OCI-LY7 (cell line): Measurements from ENCODE around the gene BRD2.

Experiments used
- CTCF ChIP-seq: fragments of 200-600 bp; sonication (generic); conservative IDR thresholded peaks from 2 replicates; pipeline ENCODE4 v1.5.1; 2014; ENCODE audit warnings: mild to moderate bottlenecking, antibody characterized with exemption, low read length, moderate library complexity, mixed read lengths
- EZH2phosphoT487 ChIP-seq: fragments of 200-600 bp; sonication (generic); IDR thresholded peaks from 2 replicates; pipeline ENCODE4 v1.6.1; 2018; ENCODE audit warnings: low read depth, borderline replicate concordance, mild to moderate bottlenecking, mixed run types, antibody characterized with exemption, low read length, moderate library complexity, mixed read lengths

DNA sequence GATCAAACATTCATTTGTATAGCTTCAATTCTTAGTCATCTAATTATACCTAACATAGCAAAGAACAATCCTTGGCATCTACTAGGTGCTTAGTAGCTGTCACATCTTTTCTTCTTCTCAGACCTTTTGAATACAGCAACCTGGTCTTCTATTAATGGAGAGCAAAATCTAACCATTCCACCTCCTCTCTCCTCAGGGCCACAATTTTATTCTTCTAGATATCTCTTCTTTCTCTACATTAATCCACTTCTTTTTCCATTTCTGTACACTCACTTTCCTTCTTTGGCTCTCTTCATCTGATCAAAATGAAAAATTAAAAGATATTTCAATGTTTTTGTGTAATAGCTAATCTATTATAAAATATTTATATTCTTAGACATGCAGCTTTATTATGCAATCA lies 50.0 kb downstream of the BRD2 start:
- no peak for TF ChIP-seq CTCF
- no peak for TF ChIP-seq EZH2phosphoT487
